ENCODE measurements around the gene ORM2. TPM values are rescaled to one million over a fixed set of nuclear protein-coding genes. Genes with fewer than 3 reads are reported as not detected.

ORM2 gene
- total and polyA plus RNA-seq, 2 of the 8 experiments (the other 6 are each of a cell fraction or from before 2014, with no cell fraction given) = 1.3 TPM; not detected in 1

GRCh38 chr9:114299286-114300152 lies 30.1 kb upstream of the ORM2 start:
- Histone ChIP-seq H3K14ac (ENCODE audit: insufficient read length) (no peak overlapping the region), H2AFZ (ENCODE audit: low read length) (no peak overlapping the region), H2BK120ac (replicated peaks; ENCODE audit: low read depth, low read length) (no peak overlapping the region), H3K79me1 (ENCODE audit: low read depth, low read length) (no peaks in the 10 kb centered on the region), H2BK15ac (ENCODE audit: low read length) (no peak overlapping the region), H3K23me2 (ENCODE audit: low read depth, low read length) (no peaks in the 10 kb centered on the region), H2BK5ac (ENCODE audit: low read depth, low read length) (no peak overlapping the region), H3K27me3 (replicated peaks in 1 of 4; ENCODE audit: control insufficient read depth in 3 of 4, extremely low read depth in 1 of 4, insufficient read depth in 3 of 4, low read length in 3 of 4) (no peaks in the 10 kb centered on the region), H4K91ac (replicated peaks; ENCODE audit: insufficient read length, low read length) (no peak overlapping the region), H3K36me3 (ENCODE audit: control insufficient read depth in 2 of 4, insufficient read depth in 4 of 4, low read length in 3 of 4) (peaks cover 0 to 25% (median 12%) of the 10 kb centered on the region in 4 experiments; a peak in 5 of 8 replicates), H2BK20ac (ENCODE audit: low read length) (no peak overlapping the region), H3K9ac (replicated peaks in 1 of 4; ENCODE audit: extremely low read depth in 1 of 4, low read depth in 3 of 4, low read length in 3 of 4) (no peak overlapping the region), H3K23ac (ENCODE audit: insufficient read length) (no peak overlapping the region), H4K20me1 (replicated peaks in 1 of 2; ENCODE audit: control insufficient read depth in 1 of 2, insufficient read depth in 2 of 2, low read length in 2 of 2) (peaks cover 0 to 1% of the 10 kb centered on the region in 2 experiments), H3K9me3 (ENCODE audit: insufficient read depth in 2 of 2, low read depth in 1 of 2, low read length in 1 of 2) (peaks cover 0 to 9% of the 10 kb centered on the region in 2 experiments; a peak in 2 of 4 replicates), H3K4me1 (replicated peaks in 1 of 4; ENCODE audit: control insufficient read depth in 3 of 4, insufficient read depth in 4 of 4, low read length in 3 of 4) (no peaks in the 10 kb centered on the region), H3K4me2 (ENCODE audit: insufficient read depth in 1 of 2, low read depth in 2 of 2, low read length in 2 of 2) (no peak overlapping the region), H2AK5ac (ENCODE audit: low read depth, low read length) (no peak overlapping the region), H2BK12ac (ENCODE audit: low read depth, low read length) (no peak overlapping the region), H3K27ac (ENCODE audit: low read depth, low read length) (no peak overlapping the region), H3K4ac (replicated peaks; ENCODE audit: insufficient read length, low read depth, low read length) (no peak overlapping the region), H3K56ac (replicated peaks; ENCODE audit: insufficient read length, low read depth, low read length) (no peak overlapping the region), H4K5ac (ENCODE audit: insufficient read length, low read depth, low read length) (no peak overlapping the region), H3K79me2 (ENCODE audit: control insufficient read depth in 1 of 2, insufficient read depth in 2 of 2, low read length in 2 of 2) (no peaks in the 10 kb centered on the region), H3K4me3 (ENCODE audit: extremely low read depth in 1 of 4, insufficient read depth in 2 of 4, low read depth in 3 of 4, low read length in 4 of 4) (no peak overlapping the region), H3K18ac (ENCODE audit: extremely low read depth, low read length) (no peak overlapping the region), H4K8ac (ENCODE audit: extremely low read depth, insufficient read depth, low read length) (no peak overlapping the region)
- FAIRE-seq = no peak
- DNase-seq (ENCODE audit: low read depth in 1 of 2, low spot score in 2 of 2) = peak in 1 of 2 experiments; percentile 39
- POLR2A ChIA-PET (ENCODE audit: partially characterized antibody) = interaction anchor here (1.5 kb wide), 1 partner anchor 9 kb away, joined by 3 read pairs; no protein-coding TSS in a partner anchor
- TF ChIP-seq CBX5 (IDR thresholded peaks at IDR 0.05; ENCODE audit: low read depth, low read length) = no peak
- no peak for TF ChIP-seq PHF8 (conservative IDR thresholded peaks at IDR 0.05; ENCODE audit: low read depth, low read length)
- 85% methylated on average over 15 of the region's 15 CpGs; no CpG with 5 or more reads in 1 of the 2 experiments for WGBS, 2 experiments (ENCODE audit: extremely low coverage in 1 of 2, insufficient coverage in 1 of 2, insufficient read length in 1 of 2, insufficient replicate concordance in 2 of 2, low coverage in 1 of 2, low lambda C conversion rate in 2 of 2, missing lambda C conversion rate in 1 of 2)
- CTCF ChIA-PET (ENCODE audit: partially characterized antibody) = interaction anchor here (0.6 to 2.0 kb wide), 11 partner anchors 9 to 217 kb away, joined by 3 to 11 read pairs (median 3); no protein-coding TSS in a partner anchor
